ENCODE data around the gene CCDC192.
A peak's percentile ranks its signal among the peaks of the same experiment; 100 is the strongest.

The CCDC192 gene

DNA sequence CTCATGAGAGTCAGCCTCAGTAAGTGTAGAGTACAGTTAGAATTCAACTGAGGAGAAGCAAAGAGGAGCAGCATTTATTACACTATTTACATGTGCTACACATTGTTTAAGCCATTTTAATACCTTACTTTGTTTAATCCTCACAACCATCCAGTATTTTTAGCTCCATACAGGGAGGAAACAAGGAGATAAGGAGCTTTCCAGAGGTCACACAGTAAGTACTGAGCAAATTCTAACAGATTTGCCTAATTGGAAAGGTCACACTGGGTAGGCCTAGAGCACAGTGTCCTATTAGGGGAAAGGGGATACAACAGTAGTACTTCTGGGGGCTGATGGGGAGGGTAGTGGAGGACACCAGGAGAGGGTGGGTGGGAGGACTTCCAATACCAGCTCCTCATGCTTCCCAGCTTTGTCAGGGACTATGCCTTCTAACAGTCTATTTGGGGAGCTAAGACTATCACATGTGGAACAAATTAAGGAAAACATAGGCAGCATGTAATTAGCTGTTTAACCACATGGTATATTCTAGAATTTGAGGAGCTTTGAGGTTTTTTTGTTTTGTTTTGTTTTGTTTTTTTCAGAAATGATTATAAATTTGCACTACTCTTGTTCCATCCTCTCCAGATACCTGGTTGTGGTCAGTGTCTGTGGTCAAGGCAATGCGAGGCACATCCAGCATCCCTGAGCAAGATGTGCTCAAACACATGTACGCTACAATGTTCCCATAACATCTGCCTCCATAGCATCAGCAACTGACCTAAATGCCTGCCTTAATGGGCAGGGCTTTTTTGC, 284.4 kb downstream of the CCDC192 start:
- ChIA-PET CTCF (interaction anchor here (0.6 kb wide), 2 partner anchors 26 to 186 kb away, joined by 3 read pairs; no protein-coding TSS in a partner anchor), POLR2A (interaction anchor here (1.4 kb wide), 1 partner anchor 9 kb away, joined by 4 read pairs; no protein-coding TSS in a partner anchor)
- TF ChIP-seq L3MBTL2 (conservative IDR thresholded peaks at IDR 0.05) (0 out of 2 replicates have a peak, but pooled peaks have one; percentile 13), ARNT (IDR thresholded peaks at IDR 0.05) (no peak)
- TF ChIP-seq, protein P1, sequence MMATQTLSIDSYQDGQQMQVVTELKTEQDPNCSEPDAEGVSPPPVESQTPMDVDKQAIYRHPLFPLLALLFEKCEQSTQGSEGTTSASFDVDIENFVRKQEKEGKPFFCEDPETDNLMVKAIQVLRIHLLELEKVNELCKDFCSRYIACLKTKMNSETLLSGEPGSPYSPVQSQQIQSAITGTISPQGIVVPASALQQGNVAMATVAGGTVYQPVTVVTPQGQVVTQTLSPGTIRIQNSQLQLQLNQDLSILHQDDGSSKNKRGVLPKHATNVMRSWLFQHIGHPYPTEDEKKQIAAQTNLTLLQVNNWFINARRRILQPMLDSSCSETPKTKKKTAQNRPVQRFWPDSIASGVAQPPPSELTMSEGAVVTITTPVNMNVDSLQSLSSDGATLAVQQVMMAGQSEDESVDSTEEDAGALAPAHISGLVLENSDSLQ (IDR thresholded peaks at IDR 0.05) = no peak
- DNase-seq (ENCODE audit: extremely low spot score) = no peak

DNA sequence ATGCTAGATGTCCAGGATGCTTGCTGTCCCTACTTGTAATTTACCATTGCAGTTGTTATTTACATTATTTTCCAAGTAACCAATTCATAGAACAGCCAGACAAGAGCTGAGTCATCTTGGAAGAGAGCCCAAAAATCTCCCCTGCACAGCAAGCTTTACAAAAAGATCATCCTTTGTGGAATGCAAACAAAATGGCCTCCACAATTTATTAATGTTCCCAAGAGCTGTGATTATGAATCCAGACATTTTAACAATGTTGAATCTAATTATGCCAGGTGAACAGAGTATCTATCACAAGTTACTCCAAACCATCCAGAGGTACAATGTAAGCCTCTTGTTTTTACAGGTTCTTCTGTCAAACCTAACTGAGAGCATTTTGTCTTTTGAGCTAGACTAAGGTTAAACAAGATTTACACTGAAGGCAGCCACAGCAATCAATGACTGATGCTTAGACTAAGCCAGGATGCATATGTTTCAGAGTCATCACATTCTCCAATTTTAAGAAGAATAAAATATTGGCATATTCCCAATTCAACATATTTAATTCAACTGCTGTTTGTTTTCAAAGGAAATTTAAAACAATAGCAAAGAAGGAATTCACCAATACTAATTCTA, 285.1 kb downstream of the CCDC192 start:
- ChIA-PET POLR2A (interaction anchor here (1.4 kb wide), 1 partner anchor 10 kb away, joined by 4 read pairs; no protein-coding TSS in a partner anchor), CTCF (interaction anchor here (0.6 kb wide), 2 partner anchors 27 to 187 kb away, joined by 3 read pairs; no protein-coding TSS in a partner anchor)
- DNase-seq (ENCODE audit: extremely low spot score) = no peak

More for the DNA sequence above, 285.1 kb downstream of the CCDC192 start:
- TF ChIP-seq FOXM1 (IDR thresholded peaks at IDR 0.05; ENCODE audit: borderline replicate concordance) (no peak), ZNF384 (IDR thresholded peaks at IDR 0.05) (no peak)

Data from HEK293T (cell line).